PC-3 (cell line): ENCODE data around the gene EIF4E2.

ENCODE experiments used
- EZH2 ChIP-seq: fragments of 300-600 bp; sonication (generic); IDR thresholded peaks from one replicate; pipeline ENCODE4 v1.6.1; 2017; ENCODE audit warnings: antibody characterized with exemption, mild to moderate bottlenecking, low read length; ENCODE audit not compliant: unreplicated experiment
- EZH2phosphoT487 ChIP-seq: fragments of 300-600 bp; sonication (generic); IDR thresholded peaks from 2 replicates; pipeline ENCODE4 v1.6.1; 2018; ENCODE audit warnings: mild to moderate bottlenecking, antibody characterized with exemption, low read length, borderline replicate concordance
- TF ChIP-seq, protein P1 (sequence below): fragments of 300-600 bp; sonication (generic); conservative IDR thresholded peaks from 2 replicates; pipeline ENCODE4 v1.5.1; 2017; ENCODE audit warnings: antibody characterized with exemption, low read depth, mild to moderate bottlenecking, low read length

DNA sequence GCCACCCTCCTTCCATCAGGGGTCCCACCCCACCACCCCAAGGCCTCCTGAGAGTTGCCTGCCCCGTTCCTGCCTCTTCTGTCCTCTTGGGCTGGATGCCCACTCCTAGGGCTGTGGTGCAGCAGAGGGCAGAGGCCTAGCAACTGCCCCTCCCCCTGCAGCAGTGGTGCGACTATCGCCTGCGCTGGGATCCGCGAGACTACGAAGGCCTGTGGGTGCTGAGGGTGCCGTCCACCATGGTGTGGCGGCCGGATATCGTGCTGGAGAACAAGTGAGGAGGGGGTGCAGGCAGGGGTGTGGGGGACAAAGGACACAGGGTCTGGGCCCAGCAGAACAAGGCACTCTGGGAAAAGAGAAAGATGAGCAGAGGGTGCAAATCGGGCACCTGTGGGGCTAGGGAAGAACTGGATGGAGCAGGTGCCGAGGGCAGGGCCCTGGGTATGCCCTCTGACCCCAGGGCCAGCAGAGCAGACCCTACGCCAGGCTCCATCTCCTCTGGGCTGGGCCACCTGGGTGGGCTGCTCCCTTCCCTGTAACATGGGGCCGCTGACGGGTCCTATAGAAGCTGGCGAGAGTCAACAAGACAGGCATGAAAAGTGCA lies 9.9 kb upstream of the EIF4E2 start:
- TF ChIP-seq, protein P1, sequence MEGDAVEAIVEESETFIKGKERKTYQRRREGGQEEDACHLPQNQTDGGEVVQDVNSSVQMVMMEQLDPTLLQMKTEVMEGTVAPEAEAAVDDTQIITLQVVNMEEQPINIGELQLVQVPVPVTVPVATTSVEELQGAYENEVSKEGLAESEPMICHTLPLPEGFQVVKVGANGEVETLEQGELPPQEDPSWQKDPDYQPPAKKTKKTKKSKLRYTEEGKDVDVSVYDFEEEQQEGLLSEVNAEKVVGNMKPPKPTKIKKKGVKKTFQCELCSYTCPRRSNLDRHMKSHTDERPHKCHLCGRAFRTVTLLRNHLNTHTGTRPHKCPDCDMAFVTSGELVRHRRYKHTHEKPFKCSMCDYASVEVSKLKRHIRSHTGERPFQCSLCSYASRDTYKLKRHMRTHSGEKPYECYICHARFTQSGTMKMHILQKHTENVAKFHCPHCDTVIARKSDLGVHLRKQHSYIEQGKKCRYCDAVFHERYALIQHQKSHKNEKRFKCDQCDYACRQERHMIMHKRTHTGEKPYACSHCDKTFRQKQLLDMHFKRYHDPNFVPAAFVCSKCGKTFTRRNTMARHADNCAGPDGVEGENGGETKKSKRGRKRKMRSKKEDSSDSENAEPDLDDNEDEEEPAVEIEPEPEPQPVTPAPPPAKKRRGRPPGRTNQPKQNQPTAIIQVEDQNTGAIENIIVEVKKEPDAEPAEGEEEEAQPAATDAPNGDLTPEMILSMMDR, result no peak
- no peak for TF ChIP-seq EZH2phosphoT487
- no peak for TF ChIP-seq EZH2
